SU-DHL-6 (cell line): ENCODE results near the gene FERMT3.

ENCODE experiments used
- H2AFZ ChIP-seq: fragments of 200-600 bp; sonication (generic); 2 replicates; pipeline ENCODE4 v1.6.1; 2014; ENCODE audit warnings: low read depth, mild to moderate bottlenecking, moderate library complexity, mixed read lengths, antibody characterized with exemption, low read length; ENCODE audit not compliant: severe bottlenecking
- H3F3A ChIP-seq: fragments of 200-600 bp; shearing (Covaris generic); 2 replicates; pipeline ENCODE4 v1.6.0; 2016; ENCODE audit warnings: antibody characterized with exemption, mild to moderate bottlenecking; ENCODE audit not compliant: insufficient read depth
- H3K27ac ChIP-seq: fragments of 200-600 bp; sonication (generic); 2 replicates; pipeline ENCODE4 v1.5.1; 2016; ENCODE audit warnings: low read depth, mild to moderate bottlenecking, low read length, moderate library complexity, mixed read lengths
- H3K27me3 ChIP-seq: fragments of 200-600 bp; sonication (generic), shearing (Covaris generic); 2 replicates; pipeline ENCODE4 v1.6.0; 2014; ENCODE audit warnings: mild to moderate bottlenecking, low read length
- H3K36me3 ChIP-seq: fragments of 200-600 bp; sonication (generic); 2 replicates; pipeline ENCODE4 v1.6.1; 2014; ENCODE audit warnings: mild to moderate bottlenecking, low read length, mixed read lengths
- H3K4me2 ChIP-seq: fragments of 300-600, 200-600 bp; shearing (Covaris generic), sonication (generic); 2 replicates; pipeline ENCODE4 v1.6.0; 2014; ENCODE audit warnings: low read length, low read depth, mild to moderate bottlenecking; ENCODE audit not compliant: poor library complexity, severe bottlenecking
- H3K4me3 ChIP-seq: fragments of 200-600 bp; sonication (generic); 2 replicates; pipeline ENCODE4 v1.5.1; 2014; ENCODE audit warnings: antibody characterized with exemption, low read length, mild to moderate bottlenecking, mixed read lengths; ENCODE audit not compliant: insufficient read depth, poor library complexity, severe bottlenecking
- H3K79me2 ChIP-seq: fragments of 200-600 bp; sonication (generic); 2 replicates; pipeline ENCODE4 v1.6.1; 2014; ENCODE audit warnings: mild to moderate bottlenecking, low read length, moderate library complexity; ENCODE audit not compliant: insufficient read depth
- H3K9ac ChIP-seq: fragments of 200-600 bp; sonication (generic); 2 replicates; pipeline ENCODE4 v1.7.0; 2014; ENCODE audit warnings: mild to moderate bottlenecking, low read length
- H3K9me2 ChIP-seq: fragments of 200-600 bp; sonication (generic); replicated peaks from 2 replicates; pipeline ENCODE4 v1.6.1; 2014; ENCODE audit warnings: low read length; ENCODE audit not compliant: insufficient read depth
- H3K9me3 ChIP-seq: fragments of 200-600 bp; sonication (generic); 2 replicates; pipeline ENCODE4 v1.6.1; 2014; ENCODE audit warnings: low read length, mixed read lengths; ENCODE audit not compliant: insufficient read depth
- H4K20me1 ChIP-seq: fragments of 200-600 bp; sonication (generic); 2 replicates; pipeline ENCODE4 v1.6.1; 2014; ENCODE audit warnings: low read depth, mild to moderate bottlenecking, antibody characterized with exemption, low read length, moderate library complexity, mixed read lengths
- CTCF ChIP-seq: fragments of 200-600 bp; sonication (generic); IDR thresholded peaks from one replicate; pipeline ENCODE4 v1.5.1; 2017; ENCODE audit warnings: antibody characterized with exemption, mild to moderate bottlenecking, low read length, moderate library complexity; ENCODE audit not compliant: insufficient read depth, poor library complexity, severe bottlenecking
- EZH2phosphoT487 ChIP-seq: fragments of 200-600 bp; sonication (generic), shearing (Covaris generic); conservative IDR thresholded peaks from 2 replicates; pipeline ENCODE4 v1.6.1; 2018; ENCODE audit warnings: mild to moderate bottlenecking, antibody characterized with exemption, low read length, moderate library complexity, mixed read lengths

The FERMT3 gene

GRCh38 chr11:64268893-64269539 is 62.5 kb downstream of the FERMT3 start:
- Histone ChIP-seq H2AFZ (peak overlapping the region; percentile 52), H3K36me3 (no peaks in the 10 kb centered on the region), H3K4me2 (peak overlapping the region; percentile 91), H3K9ac (peak overlapping the region; percentile 92), H3K9me3 (no peaks in the 10 kb centered on the region), H3K9me2 (no peaks in the 10 kb centered on the region), H3K4me3 (peak overlapping the region; percentile 84), H3K79me2 (0 out of 2 replicates have a peak, but pooled peaks cover 6% of the 10 kb centered on the region), H3K27ac (peak overlapping the region; percentile 88), H4K20me1 (no peaks in the 10 kb centered on the region), H3K27me3 (no peaks in the 10 kb centered on the region), H3F3A (peaks cover 15% of the 10 kb centered on the region; the same call in 1 of the 2 replicates)
- TF ChIP-seq EZH2phosphoT487 (no peak), CTCF (no peak)

DNA sequence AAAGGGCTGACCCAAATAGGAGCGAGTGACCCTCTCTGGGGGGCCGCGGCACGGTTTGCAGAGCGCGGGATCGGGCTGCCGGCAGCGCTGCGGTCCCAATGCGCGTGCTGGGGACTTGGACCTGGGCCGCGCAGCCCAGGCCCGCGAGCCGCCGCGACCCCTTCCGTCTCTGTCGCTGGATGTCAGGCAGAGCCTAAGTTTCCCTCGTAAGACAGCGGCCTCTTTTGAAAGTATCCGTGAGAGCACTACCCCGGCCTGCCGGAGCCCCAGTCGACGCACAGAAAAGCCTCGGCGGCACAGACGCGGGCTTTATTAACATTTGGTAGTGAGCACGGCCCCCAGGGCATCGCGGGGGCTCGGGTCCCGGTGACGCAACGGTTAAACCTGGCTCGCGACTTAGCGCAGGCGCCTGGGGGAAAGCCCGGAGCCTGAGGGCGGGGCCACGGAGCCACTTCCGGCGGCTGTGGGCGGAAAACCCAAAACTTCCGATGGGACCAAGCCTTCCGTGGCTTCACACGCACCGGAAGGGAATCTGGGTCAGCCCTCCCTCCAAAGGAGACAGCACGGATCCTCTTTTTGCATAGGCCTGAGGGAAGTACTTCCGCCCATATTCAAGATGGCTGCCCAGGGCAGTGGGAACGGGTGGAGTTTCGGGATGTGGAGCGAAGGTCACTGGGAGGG is 63.2 kb downstream of the FERMT3 start:
- Histone ChIP-seq H4K20me1 (no peaks in the 10 kb centered on the region), H2AFZ (peak overlapping the region; percentile 52), H3K4me2 (peak overlapping the region; percentile 91), H3K9me3 (no peaks in the 10 kb centered on the region), H3K27ac (peak overlapping the region; percentile 88), H3K4me3 (peak overlapping the region; percentile 87), H3K9ac (peak overlapping the region; percentile 92), H3K27me3 (no peaks in the 10 kb centered on the region), H3K36me3 (no peaks in the 10 kb centered on the region), H3K79me2 (0 out of 2 replicates have a peak, but pooled peaks cover 6% of the 10 kb centered on the region), H3F3A (peaks cover 15% of the 10 kb centered on the region; the same call in 1 of the 2 replicates), H3K9me2 (no peaks in the 10 kb centered on the region)
- TF ChIP-seq CTCF (no peak), EZH2phosphoT487 (no peak)
